NCI-H1694 (cell line): ENCODE results near the gene ECEL1.
"Not testable (repeated sequence)": the region's sequence is repeated elsewhere in the genome, so short reads cannot be mapped to it uniquely, and the experiment has no call there.

ENCODE experiments used
- DNase-seq: peaks from one replicate; lab custom pipeline; 2025; lab: John Stamatoyannopoulos, UW

ECEL1 gene

GRCh38 chr2:232487385-232488096 lies at the start of gene ECEL1:
ECEL1 (minus strand) TSS chr2:232487834; CDS start chr2:232486653, 1,181 bp downstream.
- DNase-seq: no peak

- DNase-seq: no peak
These were observed 49.4 kb upstream of the ECEL1 start for GRCh38 chr2:232537079-232537478.

GRCh38 chr2:232535761-232536530 lies 48.3 kb upstream of the ECEL1 start:
- no peak for DNase-seq

GRCh38 chr2:232534940-232535651 lies 47.5 kb upstream of the ECEL1 start:
- no peak for DNase-seq

GRCh38 chr2:232533944-232534710 lies 46.5 kb upstream of the ECEL1 start:
- no peak for DNase-seq

GRCh38 chr2:232532821-232533220 lies 45.2 kb upstream of the ECEL1 start:
- not testable (repeated sequence) for DNase-seq

- DNase-seq: no peak
These were observed 44.8 kb upstream of the ECEL1 start for GRCh38 chr2:232532419-232532818.

GRCh38 chr2:232530626-232531260 lies 43.1 kb upstream of the ECEL1 start:
- no peak for DNase-seq

GRCh38 chr2:232529806-232530547 lies 42.3 kb upstream of the ECEL1 start:
- no peak for DNase-seq

- no peak for DNase-seq
These were observed 41.3 kb upstream of the ECEL1 start for GRCh38 chr2:232528746-232529460.

GRCh38 chr2:232527905-232528470 lies 40.4 kb upstream of the ECEL1 start:
- no peak for DNase-seq

GRCh38 chr2:232526372-232526941 lies 38.8 kb upstream of the ECEL1 start:
- DNase-seq: no peak

- no peak for DNase-seq
These were observed 38.2 kb upstream of the ECEL1 start, which contains the start of gene CHRND for GRCh38 chr2:232525791-232526371. CHRND (plus strand) TSS chr2:232526160; CDS start chr2:232526216, 56 bp downstream.

- DNase-seq: no peak
These were observed 37.6 kb upstream of the ECEL1 start for GRCh38 chr2:232525199-232525598.

- no peak for DNase-seq
These were observed 37.1 kb upstream of the ECEL1 start for GRCh38 chr2:232524771-232525170.

- DNase-seq: peak; percentile 9
These were observed 36.3 kb upstream of the ECEL1 start for GRCh38 chr2:232523682-232524597.

- DNase-seq: no peak
These were observed 35.7 kb upstream of the ECEL1 start for GRCh38 chr2:232523402-232523681.
